Sigmoid colon (tissue), 4 donors: ENCODE measurements around the gene SF1.

ENCODE experiments used
- POLR2A ChIP-seq, 2 donors: fragments of 450-650 bp; IDR thresholded peaks; one replicate each; pipeline ENCODE4 v1.6.1; 2016; ENCODE audit warnings: antibody characterized with exemption in 2 of 2, mild to moderate bottlenecking in 2 of 2, moderate library complexity in 2 of 2
- POLR2AphosphoS5 ChIP-seq, 4 donors: sonication (generic); formaldehyde crosslinking; IDR thresholded peaks; one replicate each; pipeline ENCODE4 v1.6.1; 2017; ENCODE audit warnings: antibody characterized with exemption in 4 of 4
- TF ChIP-seq, protein P1 (sequence below), 4 experiments: fragments of 450-650 bp in 3 of 4; fragments of 200-600 bp in 1 of 4; IDR thresholded peaks; one replicate each; pipeline ENCODE4 v1.5.1; 2016 to 2019; ENCODE audit warnings: antibody characterized with exemption in 4 of 4, mild to moderate bottlenecking in 3 of 4, moderate library complexity in 2 of 4

DNA sequence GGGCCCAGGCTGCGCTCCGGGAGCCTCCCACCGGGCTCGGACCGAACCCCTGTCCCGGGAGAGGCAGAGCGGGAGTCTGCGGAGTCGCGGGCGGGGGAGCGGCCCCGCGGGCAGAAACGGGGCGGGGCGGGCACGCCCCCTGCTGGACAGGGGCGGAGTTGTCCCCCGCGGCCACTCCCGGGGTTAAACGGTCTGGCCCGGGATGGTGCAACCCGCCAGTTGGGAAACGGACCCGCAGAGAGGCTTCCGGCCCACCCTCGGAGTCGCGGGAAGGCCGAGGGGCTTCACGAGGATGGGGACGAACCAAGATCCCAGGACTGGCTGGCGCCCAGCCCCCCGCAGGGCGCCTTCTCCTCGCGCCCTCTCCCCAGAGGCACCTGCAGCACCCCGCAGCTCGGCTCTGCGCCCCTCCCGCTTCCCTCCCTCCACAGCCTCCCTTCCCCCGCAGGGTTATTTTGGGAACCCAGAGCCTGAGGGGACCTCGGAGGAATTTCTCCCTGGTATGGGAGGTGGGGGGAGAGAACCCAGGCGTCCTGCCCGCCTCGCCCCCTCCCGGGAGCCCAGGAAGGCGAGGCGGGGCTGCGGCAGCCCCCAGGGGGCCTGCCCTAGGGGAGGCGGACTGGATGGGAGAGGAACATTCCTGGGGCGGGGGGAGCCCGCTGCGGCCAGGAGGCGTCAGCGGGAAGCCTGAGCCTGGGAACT is 35.3 kb downstream of the SF1 start:
- TF ChIP-seq, protein P1, sequence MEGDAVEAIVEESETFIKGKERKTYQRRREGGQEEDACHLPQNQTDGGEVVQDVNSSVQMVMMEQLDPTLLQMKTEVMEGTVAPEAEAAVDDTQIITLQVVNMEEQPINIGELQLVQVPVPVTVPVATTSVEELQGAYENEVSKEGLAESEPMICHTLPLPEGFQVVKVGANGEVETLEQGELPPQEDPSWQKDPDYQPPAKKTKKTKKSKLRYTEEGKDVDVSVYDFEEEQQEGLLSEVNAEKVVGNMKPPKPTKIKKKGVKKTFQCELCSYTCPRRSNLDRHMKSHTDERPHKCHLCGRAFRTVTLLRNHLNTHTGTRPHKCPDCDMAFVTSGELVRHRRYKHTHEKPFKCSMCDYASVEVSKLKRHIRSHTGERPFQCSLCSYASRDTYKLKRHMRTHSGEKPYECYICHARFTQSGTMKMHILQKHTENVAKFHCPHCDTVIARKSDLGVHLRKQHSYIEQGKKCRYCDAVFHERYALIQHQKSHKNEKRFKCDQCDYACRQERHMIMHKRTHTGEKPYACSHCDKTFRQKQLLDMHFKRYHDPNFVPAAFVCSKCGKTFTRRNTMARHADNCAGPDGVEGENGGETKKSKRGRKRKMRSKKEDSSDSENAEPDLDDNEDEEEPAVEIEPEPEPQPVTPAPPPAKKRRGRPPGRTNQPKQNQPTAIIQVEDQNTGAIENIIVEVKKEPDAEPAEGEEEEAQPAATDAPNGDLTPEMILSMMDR (IDR thresholded peaks at IDR 0.05) = peak; percentile 45 to 76 (median 62)
- TF ChIP-seq POLR2AphosphoS5 (IDR thresholded peaks at IDR 0.05) (peak; percentile 20 to 46 (median 30)), POLR2A (IDR thresholded peaks at IDR 0.05) (no peak)
